Fibroblast of villous mesenchyme (primary cell): ENCODE data around the gene LONP1. TPM values are rescaled to one million over a fixed set of nuclear protein-coding genes. Genes with fewer than 3 reads are reported as not detected.

ENCODE experiments used
- DNase-seq: peaks from one replicate; pipeline ENCODE4 v3.0.0-alpha.2; 2010; ENCODE audit warnings: low read depth
- H3K4me3 ChIP-seq: 2 replicates; pipeline ENCODE4 v1.5.1; 2011; ENCODE audit warnings: low read depth, mild to moderate bottlenecking, low read length
- CTCF ChIP-seq: IDR thresholded peaks from 2 replicates; pipeline ENCODE4 v1.5.1; 2012; ENCODE audit warnings: low read depth, mild to moderate bottlenecking, low read length; ENCODE audit not compliant: insufficient read depth
- total RNA-seq: library from RNA; depleted of rRNA; stranded (reverse); fragments of >200 nt; gene quantifications from 2 replicates; pipeline ENCODE4 v1.2.3, GENCODE V29; 2012

The LONP1 gene
- total RNA-seq, 1 donor: 65.2 TPM

GRCh38 chr19:5695649-5696195 lies 24.2 kb downstream of the LONP1 start:
- H3K4me3 ChIP-seq: no peak overlapping the region
- no peak for DNase-seq
- TF ChIP-seq CTCF: no peak

- no peak for TF ChIP-seq CTCF
- no peak overlapping the region for H3K4me3 ChIP-seq
- DNase-seq: no peak
These were observed 24.8 kb downstream of the LONP1 start for GRCh38 chr19:5694956-5695648.

GRCh38 chr19:5694167-5694955 lies 25.6 kb downstream of the LONP1 start:
- no peak overlapping the region for H3K4me3 ChIP-seq
- TF ChIP-seq CTCF: no peak
- DNase-seq: no peak

GRCh38 chr19:5693195-5694166 lies 26.5 kb downstream of the LONP1 start:
- DNase-seq: no peak
- TF ChIP-seq CTCF: no peak
- no peak overlapping the region for H3K4me3 ChIP-seq

GRCh38 chr19:5692723-5693194 lies 27.2 kb downstream of the LONP1 start:
- TF ChIP-seq CTCF: no peak
- no peak overlapping the region for H3K4me3 ChIP-seq
- no peak for DNase-seq
